ENCODE data around the gene ANKRD10.

ANKRD10 gene

DNA sequence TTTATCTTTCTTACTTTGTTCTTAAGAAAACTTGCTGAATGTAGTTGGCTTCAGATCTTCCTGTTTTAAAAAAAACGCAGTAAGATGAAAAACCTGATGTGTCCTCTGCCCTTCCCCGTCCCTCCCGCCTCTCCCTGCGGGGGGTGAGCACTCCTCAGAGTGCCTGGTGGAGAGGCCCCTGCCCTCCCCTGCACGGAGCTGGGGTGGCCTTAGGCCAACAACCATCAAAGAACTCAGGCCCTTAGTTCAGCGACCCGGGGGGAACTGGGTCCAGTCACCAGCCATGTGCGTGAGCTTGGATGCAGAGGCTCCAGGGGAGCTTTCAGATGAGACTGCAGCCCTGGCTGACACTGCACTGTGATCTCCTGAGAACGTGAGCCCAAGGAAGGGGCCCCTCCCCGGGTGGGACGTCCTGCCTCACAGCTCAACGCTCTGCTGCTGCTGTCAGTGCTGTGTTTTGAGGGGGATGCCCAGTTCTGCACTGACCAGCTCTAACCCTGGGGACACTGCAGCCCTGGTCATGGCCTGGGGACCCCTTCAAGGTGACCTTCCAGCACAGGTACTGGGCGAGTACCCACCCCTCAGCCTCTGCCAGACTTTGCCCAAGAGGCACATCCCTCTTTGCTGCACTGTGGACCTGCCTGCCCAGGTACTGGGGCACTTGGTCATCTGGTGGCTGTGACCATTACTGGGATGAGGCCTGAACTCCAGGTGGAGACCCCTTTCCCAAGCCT is 42.7 kb downstream of the ANKRD10 start:
- Histone ChIP-seq H2BK5ac (ENCODE audit: low read length) (peak overlapping the region; percentile 50), H3K27me3 (ENCODE audit: control insufficient read depth in 3 of 3, insufficient read depth in 3 of 3, low read depth in 1 of 3, low read length in 3 of 3) (peaks cover 0 to 3% (median 2%) of the 10 kb centered on the region in 3 experiments), H3K14ac (ENCODE audit: low read length) (no peak overlapping the region), H2BK12ac (ENCODE audit: low read length) (no peak overlapping the region), H3K27ac (replicated peaks; ENCODE audit: low read length) (no peak overlapping the region), H3K36me3 (replicated peaks in 1 of 2; ENCODE audit: control insufficient read depth in 2 of 2, insufficient read depth in 2 of 2, low read length in 2 of 2) (no peaks in the 10 kb centered on the region), H3K4me2 (ENCODE audit: insufficient read depth, low read length, poor library complexity, severe bottlenecking) (no peak overlapping the region), H4K8ac (ENCODE audit: low read depth, low read length) (no peak overlapping the region), H2BK120ac (ENCODE audit: low read depth, low read length) (no peak overlapping the region), H3K4me3 (ENCODE audit: low read length in 2 of 2) (no peak overlapping the region), H2AFZ (ENCODE audit: low read length) (no peak overlapping the region), H4K91ac (ENCODE audit: low read depth, low read length, poor library complexity) (no peak overlapping the region), H2BK15ac (ENCODE audit: low read length) (peak overlapping the region; percentile 31), H3K4ac (ENCODE audit: low read length) (no peak overlapping the region), H3K79me1 (ENCODE audit: low read depth, low read length) (peaks cover 3% of the 10 kb centered on the region), H2AK5ac (ENCODE audit: low read depth, low read length) (peak overlapping the region; percentile 70), H3K9ac (ENCODE audit: low read depth, low read length, poor library complexity) (no peak overlapping the region), H3K9me3 (replicated peaks in 1 of 2; ENCODE audit: control insufficient read depth in 2 of 2, insufficient read depth in 1 of 2, low read depth in 1 of 2, low read length in 2 of 2) (peaks cover 0 to 3% of the 10 kb centered on the region in 2 donors), H3K4me1 (ENCODE audit: control insufficient read depth in 2 of 2, insufficient read depth in 1 of 2, low read depth in 1 of 2, low read length in 2 of 2) (peaks cover 13 to 16% of the 10 kb centered on the region in 2 donors), H3K18ac (ENCODE audit: low read length) (no peak overlapping the region), H3K23ac (ENCODE audit: low read depth, low read length, poor library complexity) (no peak overlapping the region)
- no CpG with 5 or more reads among the region's 13 CpGs for WGBS, 2 donors (ENCODE audit: extremely low coverage in 2 of 2, insufficient read length in 2 of 2, insufficient replicate concordance in 1 of 2)
- no peak for DNase-seq (ENCODE audit: low spot score)

DNA sequence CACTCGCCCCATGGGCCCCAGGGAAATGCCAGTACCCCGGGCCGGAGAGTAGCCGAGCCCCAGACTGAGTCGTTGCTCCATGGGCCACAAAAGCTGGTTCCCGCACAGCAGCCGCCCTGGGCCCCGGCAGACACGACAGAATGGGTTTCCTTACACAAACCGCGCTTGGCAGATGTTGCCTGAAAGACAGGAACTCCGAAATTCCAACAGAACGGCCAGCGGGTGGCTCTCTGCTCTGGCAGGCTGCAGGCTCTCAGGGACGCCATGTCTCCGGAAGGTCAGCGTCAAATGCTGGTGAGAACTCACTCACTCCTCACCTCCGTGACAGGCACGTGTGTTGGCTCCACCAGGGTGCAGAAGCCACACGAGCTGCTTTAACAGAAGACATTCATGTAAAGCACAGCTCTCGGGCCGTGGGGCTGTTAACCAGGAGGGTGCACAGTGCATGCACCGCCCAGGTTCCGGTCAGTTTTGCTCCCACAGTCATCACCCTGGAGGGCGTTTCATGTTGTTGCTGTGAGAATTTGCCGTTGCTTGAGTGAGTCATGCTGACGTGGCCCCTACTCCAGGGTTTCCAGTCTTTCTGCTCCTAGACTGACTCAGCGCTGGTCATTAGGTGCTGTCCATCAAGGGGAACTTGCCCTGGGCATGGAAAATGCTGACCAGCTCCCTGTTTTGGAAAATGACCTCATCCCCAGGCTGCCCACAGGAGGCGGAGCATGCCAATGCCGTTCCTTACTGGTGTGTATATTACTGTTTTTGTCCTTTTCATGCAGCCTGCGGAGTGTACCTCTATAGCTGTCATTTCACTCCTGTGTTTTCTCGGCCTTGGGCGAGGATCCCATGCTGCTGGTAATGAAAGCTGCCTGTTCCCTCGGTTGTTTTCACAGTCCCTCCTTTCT is 44.8 kb downstream of the ANKRD10 start:
- no peak overlapping the region for H3K4me3 ChIP-seq (ENCODE audit: low read length in 2 of 2)
- H2AK5ac ChIP-seq (ENCODE audit: low read depth, low read length): peak overlapping the region; percentile 69
- no peak overlapping the region for H2BK12ac ChIP-seq (ENCODE audit: low read length)
- no peak overlapping the region for H3K27ac ChIP-seq (replicated peaks; ENCODE audit: low read length)
- peak overlapping the region; percentile 22 for H2BK15ac ChIP-seq (ENCODE audit: low read length)
- peak overlapping the region; percentile 51 for H3K18ac ChIP-seq (ENCODE audit: low read length)
- H3K9me3 ChIP-seq (replicated peaks in 1 of 2; ENCODE audit: control insufficient read depth in 2 of 2, insufficient read depth in 1 of 2, low read depth in 1 of 2, low read length in 2 of 2): peaks cover 3 to 4% of the 10 kb centered on the region in 2 donors
- no peak overlapping the region for H3K14ac ChIP-seq (ENCODE audit: low read length)
- no peak overlapping the region for H3K4ac ChIP-seq (ENCODE audit: low read length)
- peaks cover 0 to 3% (median 2%) of the 10 kb centered on the region in 3 experiments for H3K27me3 ChIP-seq (ENCODE audit: control insufficient read depth in 3 of 3, insufficient read depth in 3 of 3, low read depth in 1 of 3, low read length in 3 of 3)
- H3K4me1 ChIP-seq (ENCODE audit: control insufficient read depth in 2 of 2, insufficient read depth in 1 of 2, low read depth in 1 of 2, low read length in 2 of 2): peaks cover 13 to 16% of the 10 kb centered on the region in 2 donors
- peak overlapping the region; percentile 71 for H2AFZ ChIP-seq (ENCODE audit: low read length)
- no peaks in the 10 kb centered on the region for H3K36me3 ChIP-seq (replicated peaks in 1 of 2; ENCODE audit: control insufficient read depth in 2 of 2, insufficient read depth in 2 of 2, low read length in 2 of 2)
- no peak overlapping the region for H2BK120ac ChIP-seq (ENCODE audit: low read depth, low read length)
- H4K91ac ChIP-seq (ENCODE audit: low read depth, low read length, poor library complexity): no peak overlapping the region
- no peak for DNase-seq (ENCODE audit: low spot score)
- H3K79me1 ChIP-seq (ENCODE audit: low read depth, low read length): peaks cover 3% of the 10 kb centered on the region
- H2BK5ac ChIP-seq (ENCODE audit: low read length): no peak overlapping the region
- H3K9ac ChIP-seq (ENCODE audit: low read depth, low read length, poor library complexity): no peak overlapping the region
- no peak overlapping the region for H4K8ac ChIP-seq (ENCODE audit: low read depth, low read length)
- WGBS, 2 donors (ENCODE audit: extremely low coverage in 2 of 2, insufficient read length in 2 of 2, insufficient replicate concordance in 1 of 2): no CpG with 5 or more reads among the region's 34 CpGs
- no peak overlapping the region for H3K4me2 ChIP-seq (ENCODE audit: insufficient read depth, low read length, poor library complexity, severe bottlenecking)
- H3K23ac ChIP-seq (ENCODE audit: low read depth, low read length, poor library complexity): no peak overlapping the region

DNA sequence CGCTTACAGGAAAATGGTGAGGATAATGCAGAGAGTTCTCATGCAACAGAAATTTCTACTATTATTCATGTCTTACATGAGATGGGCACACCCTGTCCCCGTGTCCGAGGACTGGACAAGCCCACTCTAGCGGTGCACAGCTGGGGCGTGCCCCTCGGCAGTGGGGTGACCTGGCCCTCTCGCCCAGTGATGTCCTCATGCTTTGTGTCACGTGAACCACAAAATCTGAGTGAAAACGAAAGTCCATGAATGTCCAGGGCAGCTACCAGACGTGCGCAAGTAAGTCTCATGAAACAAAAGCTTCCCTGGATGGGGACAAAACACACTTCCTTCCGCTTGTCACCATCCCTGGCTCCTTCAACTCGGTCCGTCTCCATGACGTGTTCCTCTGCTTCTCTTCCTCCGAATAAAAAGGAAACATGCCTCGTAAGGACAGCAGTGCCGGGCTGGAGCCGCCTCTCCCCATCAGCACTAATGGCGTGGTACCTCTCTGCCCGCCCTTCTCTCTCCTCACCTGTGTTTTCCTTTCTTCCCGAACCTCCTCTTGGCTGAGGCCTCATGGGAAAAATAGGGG is 45.6 kb downstream of the ANKRD10 start:
- Histone ChIP-seq H3K9ac (ENCODE audit: low read depth, low read length, poor library complexity) (no peak overlapping the region), H2AFZ (ENCODE audit: low read length) (peak overlapping the region; percentile 71), H3K27ac (replicated peaks; ENCODE audit: low read length) (no peak overlapping the region)

More for the DNA sequence above, 45.6 kb downstream of the ANKRD10 start:
- Histone ChIP-seq H3K4me1 (ENCODE audit: control insufficient read depth in 2 of 2, insufficient read depth in 1 of 2, low read depth in 1 of 2, low read length in 2 of 2) (peaks cover 13 to 14% of the 10 kb centered on the region in 2 donors), H3K23ac (ENCODE audit: low read depth, low read length, poor library complexity) (no peak overlapping the region), H3K79me1 (ENCODE audit: low read depth, low read length) (peaks cover 3% of the 10 kb centered on the region), H3K36me3 (replicated peaks in 1 of 2; ENCODE audit: control insufficient read depth in 2 of 2, insufficient read depth in 2 of 2, low read length in 2 of 2) (no peaks in the 10 kb centered on the region), H3K27me3 (ENCODE audit: control insufficient read depth in 3 of 3, insufficient read depth in 3 of 3, low read depth in 1 of 3, low read length in 3 of 3) (peaks cover 0 to 3% (median 2%) of the 10 kb centered on the region in 3 experiments), H3K4me3 (ENCODE audit: low read length in 2 of 2) (no peak overlapping the region), H3K9me3 (replicated peaks in 1 of 2; ENCODE audit: control insufficient read depth in 2 of 2, insufficient read depth in 1 of 2, low read depth in 1 of 2, low read length in 2 of 2) (peaks cover 3 to 4% of the 10 kb centered on the region in 2 donors), H2BK120ac (ENCODE audit: low read depth, low read length) (no peak overlapping the region), H2BK5ac (ENCODE audit: low read length) (no peak overlapping the region), H4K91ac (ENCODE audit: low read depth, low read length, poor library complexity) (no peak overlapping the region), H2BK15ac (ENCODE audit: low read length) (no peak overlapping the region), H3K18ac (ENCODE audit: low read length) (no peak overlapping the region), H3K14ac (ENCODE audit: low read length) (no peak overlapping the region), H2AK5ac (ENCODE audit: low read depth, low read length) (peak overlapping the region; percentile 69), H2BK12ac (ENCODE audit: low read length) (no peak overlapping the region), H4K8ac (ENCODE audit: low read depth, low read length) (no peak overlapping the region), H3K4me2 (ENCODE audit: insufficient read depth, low read length, poor library complexity, severe bottlenecking) (no peak overlapping the region), H3K4ac (ENCODE audit: low read length) (no peak overlapping the region)
- no peak for DNase-seq (ENCODE audit: low spot score)
- no CpG with 5 or more reads among the region's 22 CpGs for WGBS, 2 donors (ENCODE audit: extremely low coverage in 2 of 2, insufficient read length in 2 of 2, insufficient replicate concordance in 1 of 2)

Data from neuronal stem cell (in vitro differentiated cells).